GM19324 (cell line): ENCODE results near the gene PLEK2.
"Not testable (repeated sequence)": the region's sequence is repeated elsewhere in the genome, so short reads cannot be mapped to it uniquely, and the experiment has no call there.

Experiments
- ATAC-seq: cut with Tn5 transposase; IDR thresholded peaks from one replicate; pipeline ENCODE4 v1.9.1; 2021; ENCODE audit warnings: mild to moderate bottlenecking, moderate library complexity; ENCODE audit not compliant: unreplicated experiment, low FRiP score

Gene PLEK2

GRCh38 chr14:67429510-67430205 is 17.7 kb upstream of the PLEK2 start:
- no peak for ATAC-seq

GRCh38 chr14:67428501-67429031 is 16.6 kb upstream of the PLEK2 start:
- ATAC-seq: no peak

- no peak for ATAC-seq
These were observed 15.1 kb upstream of the PLEK2 start for GRCh38 chr14:67426983-67427606.

GRCh38 chr14:67426161-67426560 is 14.2 kb upstream of the PLEK2 start:
- ATAC-seq: no peak

GRCh38 chr14:67425608-67426007 is 13.6 kb upstream of the PLEK2 start:
- ATAC-seq: no peak

- ATAC-seq: no peak
These were observed 12.6 kb upstream of the PLEK2 start for GRCh38 chr14:67424539-67424938.

GRCh38 chr14:67423424-67423823 is 11.5 kb upstream of the PLEK2 start:
- no peak for ATAC-seq

GRCh38 chr14:67421356-67422224 is 9.6 kb upstream of the PLEK2 start:
- ATAC-seq: no peak

GRCh38 chr14:67420102-67420739 is 8.3 kb upstream of the PLEK2 start:
- no peak for ATAC-seq

- no peak for ATAC-seq
These were observed 6.6 kb upstream of the PLEK2 start for GRCh38 chr14:67418401-67419191.

- no peak for ATAC-seq
These were observed 5.7 kb upstream of the PLEK2 start for GRCh38 chr14:67417633-67418032.

- ATAC-seq: no peak
These were observed 4.8 kb upstream of the PLEK2 start for GRCh38 chr14:67416810-67417209.

- no peak for ATAC-seq
These were observed 4.1 kb upstream of the PLEK2 start for GRCh38 chr14:67416085-67416484.

- not testable (repeated sequence) for ATAC-seq
These were observed 3.6 kb upstream of the PLEK2 start for GRCh38 chr14:67415610-67416009.

GRCh38 chr14:67413806-67414769 is 2.1 kb upstream of the PLEK2 start:
- ATAC-seq: no peak

- no peak for ATAC-seq
These were observed 595 bp downstream of the PLEK2 start for GRCh38 chr14:67411370-67411769.

GRCh38 chr14:67410313-67410712 is 1.7 kb downstream of the PLEK2 start:
- ATAC-seq: no peak

GRCh38 chr14:67409461-67409860 is 2.5 kb downstream of the PLEK2 start:
- ATAC-seq: no peak
